HepG2 (cell line): ENCODE data around the gene DDX20.

Source experiments
- ARNT ChIP-seq: fragments of 450-650 bp; IDR thresholded peaks from 2 replicates; pipeline ENCODE4 v1.6.1; 2017
- ARNT2 ChIP-seq: sonication (generic); formaldehyde crosslinking; IDR thresholded peaks from 2 replicates; pipeline ENCODE4 v1.8.0; 2022; ENCODE audit warnings: mild to moderate bottlenecking, low read depth, missing genetic modification reagents, moderate library complexity
- ETV6 ChIP-seq: sonication (generic); formaldehyde crosslinking; conservative IDR thresholded peaks from 2 replicates; pipeline ENCODE4 v1.4.0; 2020; ENCODE audit warnings: missing genetic modification reagents
- ZNF10 ChIP-seq: sonication (generic); formaldehyde crosslinking; IDR thresholded peaks from 2 replicates; pipeline ENCODE4 v1.4.0; 2020; ENCODE audit warnings: mild to moderate bottlenecking, low read depth, missing genetic modification reagents, borderline replicate concordance
- ZNF512 ChIP-seq: sonication (generic); formaldehyde crosslinking; IDR thresholded peaks from 2 replicates; pipeline ENCODE4 v1.4.0; 2020; ENCODE audit warnings: mild to moderate bottlenecking, missing genetic modification reagents
- TF ChIP-seq, protein P1 (sequence below): sonication (generic); formaldehyde crosslinking; IDR thresholded peaks from 2 replicates; pipeline ENCODE4 v1.4.0; 2020; ENCODE audit warnings: mild to moderate bottlenecking, missing genetic modification reagents

DNA sequence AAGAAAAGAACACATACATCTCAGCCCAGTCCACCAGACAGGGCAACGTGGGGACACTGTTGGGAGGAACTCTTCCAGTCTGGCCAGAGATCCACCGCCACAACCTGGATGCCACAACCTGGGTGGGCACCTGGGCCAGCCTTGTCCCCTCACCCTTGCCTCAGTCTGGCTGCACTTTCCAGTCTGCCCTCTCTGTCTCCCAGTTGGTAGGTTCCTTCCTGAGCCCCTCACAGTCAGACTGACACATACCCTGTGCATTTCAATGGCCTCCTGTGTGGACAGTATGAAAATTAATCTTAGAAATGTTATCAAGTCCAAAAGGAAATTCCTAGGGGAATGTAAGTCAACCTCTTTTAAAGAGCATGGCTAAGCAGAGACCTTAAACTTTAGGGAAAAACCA lies 49.5 kb downstream of the DDX20 start:
- TF ChIP-seq ARNT: no peak
- TF ChIP-seq, protein P1, sequence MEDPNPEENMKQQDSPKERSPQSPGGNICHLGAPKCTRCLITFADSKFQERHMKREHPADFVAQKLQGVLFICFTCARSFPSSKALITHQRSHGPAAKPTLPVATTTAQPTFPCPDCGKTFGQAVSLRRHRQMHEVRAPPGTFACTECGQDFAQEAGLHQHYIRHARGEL (CRISPR knock-in tag): no peak
- no peak for TF ChIP-seq ETV6
- TF ChIP-seq ARNT2 (CRISPR knock-in tag): no peak
- no peak for TF ChIP-seq ZNF512 (CRISPR knock-in tag)
- TF ChIP-seq ZNF10 (CRISPR knock-in tag): no peak
